GM21576 (cell line): ENCODE measurements around the gene TTC23L.
"Not testable (repeated sequence)": the region's sequence is repeated elsewhere in the genome, so short reads cannot be mapped to it uniquely, and the experiment has no call there.

Experiments
- ATAC-seq: cut with Tn5 transposase; IDR thresholded peaks from one replicate; pipeline ENCODE4 v1.9.1; 2021; ENCODE audit warnings: mild to moderate bottlenecking, moderate library complexity; ENCODE audit not compliant: unreplicated experiment

Gene TTC23L, protein sequence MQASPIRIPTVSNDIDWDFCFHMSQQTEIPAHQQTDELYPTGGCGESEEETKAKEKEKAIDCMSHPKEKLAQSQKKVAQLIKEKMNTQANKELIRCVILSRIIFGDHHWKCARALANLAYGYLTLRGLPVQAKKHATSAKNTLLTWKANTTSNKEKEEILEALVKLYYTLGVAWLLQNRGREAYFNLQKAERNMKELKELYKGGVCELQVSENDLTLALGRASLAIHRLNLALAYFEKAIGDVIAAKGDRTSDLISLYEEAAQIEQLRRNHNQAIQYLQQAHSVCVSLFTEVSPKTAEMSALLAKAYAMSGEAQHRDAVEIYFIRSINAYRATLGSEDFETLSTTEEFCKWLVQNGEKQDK

DNA sequence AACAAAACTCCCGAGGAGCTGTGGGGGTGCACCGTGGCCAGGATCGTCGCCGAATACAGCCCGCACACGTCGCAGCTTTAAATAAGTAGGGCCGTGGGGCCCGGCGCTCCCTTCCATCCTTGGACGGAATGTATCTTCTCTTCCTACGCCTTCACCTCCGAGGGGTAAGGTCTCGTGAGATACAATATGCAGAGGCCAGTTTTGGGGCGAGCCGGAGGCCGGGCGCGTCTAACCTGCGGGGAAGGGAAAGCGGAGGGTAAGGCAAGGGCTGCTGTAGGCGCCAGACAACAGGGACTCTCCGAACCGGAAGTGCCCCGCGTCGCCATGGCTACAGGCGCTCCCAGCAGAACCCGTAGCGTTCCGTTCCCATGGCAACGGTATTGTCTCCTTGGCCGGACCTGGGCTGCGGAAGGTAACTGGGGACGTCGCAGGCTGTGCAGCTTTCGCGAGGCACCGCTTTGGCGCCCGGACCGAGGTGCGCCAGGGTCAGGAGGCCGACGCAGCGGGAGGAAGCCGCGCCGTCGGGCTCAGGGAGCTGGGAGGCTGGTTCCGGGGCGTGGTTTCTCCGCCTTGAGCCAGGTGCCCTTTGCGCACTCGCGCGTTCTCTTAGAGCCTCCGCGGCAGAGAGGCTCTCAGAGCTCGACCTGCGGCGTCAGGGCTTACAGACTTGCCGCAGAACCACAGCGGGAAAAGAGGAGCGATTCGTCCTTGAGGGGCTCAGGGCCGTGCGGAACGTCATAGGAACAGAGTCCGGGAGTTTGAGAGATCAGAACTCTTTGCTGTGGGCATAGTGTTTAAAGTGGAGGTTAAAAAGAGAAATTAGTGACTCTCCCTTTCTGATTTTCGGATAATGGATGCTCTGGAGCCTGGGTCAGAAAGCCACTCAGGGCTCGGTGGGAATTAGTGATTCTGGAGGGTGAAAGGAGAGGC, at the start of gene TTC23L:
TSS of gene TTC23L (plus strand) at position 380 of the 930 bp plus-strand sequence. CDS start 1,508 bp downstream, outside the sequence.
- ATAC-seq: peak; percentile 99

DNA sequence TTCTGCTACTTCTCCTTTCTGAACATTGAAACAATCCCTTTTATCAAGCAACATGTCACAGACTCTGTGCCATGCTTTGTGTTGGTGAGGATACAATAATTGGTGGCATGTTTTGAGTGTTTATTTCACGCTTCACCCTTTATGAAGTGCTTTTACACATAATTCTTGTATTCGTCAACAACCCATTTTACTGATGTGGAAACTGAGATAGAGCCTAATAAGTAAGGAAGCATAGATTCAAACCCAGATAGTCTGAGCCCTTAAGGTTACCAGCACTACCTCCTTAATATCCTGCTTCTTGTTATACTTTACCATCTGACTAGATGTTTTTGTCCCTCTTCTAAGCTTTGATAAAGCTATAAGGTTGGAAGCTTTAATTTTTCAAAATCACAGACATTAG, 49.3 kb upstream of the TTC23L start:
- ATAC-seq: no peak

DNA sequence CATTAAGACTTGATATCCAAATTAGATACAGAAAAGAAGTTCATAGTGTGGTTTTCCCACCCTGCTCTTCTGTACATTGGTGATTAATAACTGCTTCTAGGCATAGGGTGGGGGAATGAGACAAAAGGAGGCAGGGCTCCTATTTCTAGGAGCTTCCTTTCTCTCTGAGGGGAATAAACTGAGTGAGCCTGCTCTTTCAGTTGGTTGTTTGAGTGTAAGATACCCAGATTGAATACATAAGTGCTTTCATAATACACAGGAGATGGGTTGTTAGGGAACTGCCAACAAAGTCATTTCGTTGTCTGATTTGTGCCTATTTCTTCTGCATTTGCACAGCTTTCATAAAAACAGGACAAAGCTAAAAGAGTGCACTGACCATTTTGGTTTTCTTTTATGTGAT, 48.9 kb upstream of the TTC23L start:
- no peak for ATAC-seq

DNA sequence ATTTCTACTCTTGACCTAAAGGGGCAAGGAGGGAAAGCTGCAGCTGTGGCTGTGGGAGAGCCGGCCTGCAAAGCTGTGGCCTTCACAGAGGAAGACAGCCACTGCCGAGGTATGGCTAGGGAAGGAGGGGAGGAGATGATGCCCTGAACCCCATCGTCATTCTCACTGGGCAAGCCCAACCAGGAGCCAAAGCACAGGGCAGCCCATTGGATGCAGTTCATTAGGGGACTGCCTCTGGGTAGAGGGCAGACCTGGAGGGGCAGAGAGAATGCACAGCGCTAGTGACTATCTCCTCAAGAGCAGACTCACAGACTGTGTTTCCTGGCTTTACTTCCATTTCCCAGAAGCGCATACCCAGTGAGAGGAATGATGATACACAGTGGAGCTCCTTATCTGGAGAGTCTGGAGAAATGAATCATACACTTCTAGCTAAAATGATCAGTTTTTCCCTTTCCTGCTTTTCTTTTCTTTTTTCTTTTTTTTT, 47.2 kb upstream of the TTC23L start:
- ATAC-seq: no peak

DNA sequence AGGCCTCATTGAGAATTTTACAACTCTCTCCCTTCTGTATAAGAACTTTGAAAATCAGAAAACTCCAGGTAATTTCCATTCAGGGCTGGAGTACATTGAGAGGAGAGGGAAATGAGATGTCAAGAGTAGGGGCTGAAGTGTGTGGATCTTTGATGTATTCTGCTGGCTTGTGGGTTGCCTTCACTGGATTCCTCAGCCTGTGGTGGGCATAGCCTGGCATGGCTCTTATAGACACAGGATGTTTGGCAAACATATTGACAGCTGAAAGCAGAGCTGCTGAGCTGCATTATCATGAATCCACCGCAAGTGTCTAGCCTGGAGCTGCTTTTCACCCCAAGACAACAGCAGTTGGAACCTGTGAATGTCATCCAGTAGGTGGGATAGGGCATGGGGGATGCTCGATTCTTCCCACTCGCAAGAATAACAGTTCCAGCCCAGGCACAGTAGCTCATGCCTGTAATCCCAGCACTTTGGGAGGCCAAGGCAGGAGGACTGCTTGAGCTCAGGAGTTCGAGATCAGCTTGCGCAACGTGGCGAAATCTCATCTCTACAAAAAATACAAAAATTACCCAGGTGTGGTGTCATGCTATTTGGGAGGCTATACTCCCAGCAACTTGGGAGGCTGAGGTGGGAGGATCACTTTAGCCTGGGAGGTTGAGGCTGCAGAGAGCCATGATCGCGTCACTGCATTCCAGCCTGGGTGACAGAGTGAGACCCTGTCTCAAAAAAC, 36.0 kb upstream of the TTC23L start:
- no peak for ATAC-seq

DNA sequence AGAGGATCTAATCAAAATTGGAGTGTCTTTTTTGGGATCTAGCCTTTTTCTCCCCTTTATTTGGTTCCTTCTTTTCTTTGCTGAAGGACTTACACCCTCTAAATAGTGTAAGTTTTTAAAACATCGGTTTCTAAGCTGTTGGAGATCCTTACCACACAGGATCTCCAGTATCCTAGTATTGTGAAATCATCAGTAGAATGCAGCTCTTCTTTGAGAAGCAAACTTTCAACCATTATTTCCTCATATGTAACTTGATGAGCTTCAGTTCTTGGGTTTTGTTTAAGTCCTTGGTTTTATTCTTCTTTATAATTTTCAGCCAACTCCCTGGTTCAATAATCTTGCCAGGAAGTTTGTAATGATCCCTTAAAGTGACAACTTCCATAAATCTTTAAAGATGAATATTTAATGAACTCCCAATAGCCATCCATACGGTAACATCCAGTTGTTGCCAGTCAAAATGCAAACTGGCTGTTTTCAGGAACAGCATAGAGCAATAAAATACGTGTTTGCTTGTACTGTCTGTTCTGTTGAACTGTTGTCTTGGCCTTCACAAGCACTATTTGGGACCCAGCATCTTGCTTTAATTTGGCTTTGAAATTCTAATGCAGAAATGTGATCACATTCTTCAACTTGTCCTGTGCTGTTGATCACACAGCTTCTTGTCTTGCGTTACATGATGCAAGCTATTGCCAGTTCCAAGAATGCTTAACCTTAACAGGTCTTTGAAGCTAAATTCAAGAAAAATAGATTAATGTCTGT, 34.8 kb upstream of the TTC23L start:
- ATAC-seq: no peak

DNA sequence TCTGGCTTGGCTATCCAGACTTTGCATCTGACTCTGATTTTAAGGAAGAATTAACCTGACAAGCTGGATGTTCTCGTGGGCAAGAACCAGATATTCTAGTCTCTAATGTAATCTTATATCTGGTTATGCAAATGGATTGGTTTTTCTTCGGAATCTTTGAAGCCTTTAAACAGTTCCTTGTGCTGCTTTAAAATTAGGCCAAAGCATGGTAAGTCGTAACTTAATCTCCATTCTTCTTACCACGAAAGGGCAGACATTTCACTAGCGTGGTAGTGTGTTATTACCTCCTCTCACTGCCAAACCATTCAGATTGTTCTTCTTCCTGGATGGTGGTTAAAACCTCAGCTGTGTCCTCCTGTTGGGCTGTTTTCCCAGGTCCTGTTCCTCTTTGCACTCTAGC, 34.1 kb upstream of the TTC23L start:
- ATAC-seq: no peak

DNA sequence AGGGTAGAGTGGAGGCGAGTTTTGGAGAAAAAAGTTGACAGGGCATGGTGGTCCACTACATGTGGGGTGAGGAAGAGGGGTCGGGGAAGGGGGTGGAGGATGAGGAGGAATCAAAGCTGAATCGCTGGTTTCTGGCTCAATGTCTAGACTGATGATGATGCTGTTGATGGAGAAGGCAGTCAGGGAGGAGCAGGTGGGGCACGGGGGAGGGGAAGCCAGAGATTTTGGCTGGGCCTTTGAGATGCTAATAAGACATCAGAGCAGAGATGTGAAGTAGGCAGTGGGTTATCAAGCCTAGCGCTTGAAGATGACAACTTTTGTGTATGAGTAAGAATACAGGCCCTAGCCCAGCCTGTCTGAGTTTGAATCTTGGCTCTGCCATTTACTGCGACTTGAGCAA, 32.4 kb upstream of the TTC23L start:
- ATAC-seq: no peak

DNA sequence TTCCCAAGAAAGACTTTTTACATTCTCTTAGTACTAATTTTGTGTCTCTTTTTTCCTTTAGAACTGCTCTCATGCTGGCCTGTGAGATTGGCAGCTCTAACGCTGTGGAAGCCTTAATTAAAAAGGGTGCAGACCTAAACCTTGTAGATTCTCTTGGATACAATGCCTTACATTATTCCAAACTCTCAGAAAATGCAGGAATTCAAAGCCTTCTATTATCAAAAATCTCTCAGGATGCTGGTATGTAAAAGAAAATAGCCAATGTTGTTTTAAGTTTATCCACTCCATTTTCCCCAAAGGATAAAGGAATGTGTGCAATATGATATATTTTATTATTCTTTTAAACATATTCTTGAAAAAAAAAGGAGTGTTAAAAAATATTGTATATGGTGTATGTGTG, 27.3 kb upstream of the TTC23L start:
- ATAC-seq: no peak

DNA sequence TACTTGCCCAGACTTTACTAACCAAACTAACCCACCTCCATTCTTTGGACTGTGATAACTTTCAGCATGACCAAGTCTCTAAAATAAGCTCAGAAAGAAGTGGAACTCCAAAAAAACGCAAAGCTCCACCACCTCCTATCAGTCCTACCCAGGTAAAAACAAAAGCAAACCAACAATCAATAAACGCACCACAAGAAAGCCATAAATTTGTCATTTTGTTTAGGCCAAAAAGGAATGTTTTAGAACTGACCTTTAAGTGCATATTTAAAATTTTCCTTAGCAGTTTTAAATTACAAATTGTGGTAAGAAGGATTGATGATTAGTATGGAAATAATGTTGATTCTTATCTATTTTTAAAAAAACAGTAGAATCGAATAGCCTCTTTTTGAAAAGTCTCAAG, 25.5 kb upstream of the TTC23L start:
- ATAC-seq: no peak

DNA sequence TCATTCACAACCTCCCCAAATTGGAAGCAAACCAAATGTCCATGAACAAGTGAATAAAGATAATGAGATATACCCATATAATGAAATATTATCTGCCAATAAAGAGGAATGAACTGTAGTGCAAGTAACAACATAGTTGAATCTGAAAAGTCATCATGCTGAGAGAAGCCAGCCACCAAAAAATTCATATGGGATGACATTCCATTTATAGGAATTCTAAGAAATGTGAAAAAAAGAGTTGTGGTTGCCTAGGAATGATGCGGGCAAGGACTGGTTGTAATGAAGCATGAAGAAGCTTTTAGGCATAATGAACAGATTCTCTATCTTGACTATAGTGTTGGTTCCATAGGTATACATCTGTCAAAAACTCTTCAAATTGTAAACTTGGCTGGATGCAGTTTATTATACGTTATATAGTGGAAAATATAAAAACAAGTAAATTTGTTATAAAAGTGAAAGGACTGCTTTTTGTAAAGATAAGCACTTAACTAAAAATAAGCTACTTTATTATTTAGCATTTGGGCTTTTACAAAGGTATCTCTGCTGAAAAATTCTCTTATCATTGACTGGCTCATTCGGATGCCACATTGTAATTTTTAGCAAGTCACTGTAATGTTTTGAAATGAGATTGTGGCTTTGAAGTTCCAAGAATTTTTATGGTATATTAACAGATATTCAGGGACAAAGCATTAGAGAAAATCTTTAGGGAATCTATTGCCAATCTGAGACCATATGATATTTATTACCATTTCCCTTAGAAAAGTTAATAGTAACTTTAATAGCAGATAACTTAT, 21.2 kb upstream of the TTC23L start:
- ATAC-seq: no peak

DNA sequence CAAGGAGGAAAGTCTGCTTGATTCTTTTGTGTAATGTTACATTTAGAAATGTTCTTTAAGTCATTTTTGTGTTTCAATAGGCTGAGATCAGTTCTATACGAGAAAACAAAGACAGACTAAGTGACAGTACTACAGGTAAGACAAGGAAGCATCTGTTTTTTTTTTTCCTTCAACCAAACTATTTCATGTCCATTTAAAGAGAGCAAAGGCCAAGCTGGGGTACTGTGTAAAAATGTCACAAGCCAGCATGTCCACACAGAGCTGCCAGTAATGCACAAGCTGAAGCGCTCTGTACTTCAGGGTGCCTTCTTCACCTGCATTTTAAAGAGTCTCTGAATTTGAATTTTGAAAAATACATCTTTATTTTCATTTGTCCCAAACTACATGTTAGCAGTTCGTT, 20.2 kb upstream of the TTC23L start:
- no peak for ATAC-seq

DNA sequence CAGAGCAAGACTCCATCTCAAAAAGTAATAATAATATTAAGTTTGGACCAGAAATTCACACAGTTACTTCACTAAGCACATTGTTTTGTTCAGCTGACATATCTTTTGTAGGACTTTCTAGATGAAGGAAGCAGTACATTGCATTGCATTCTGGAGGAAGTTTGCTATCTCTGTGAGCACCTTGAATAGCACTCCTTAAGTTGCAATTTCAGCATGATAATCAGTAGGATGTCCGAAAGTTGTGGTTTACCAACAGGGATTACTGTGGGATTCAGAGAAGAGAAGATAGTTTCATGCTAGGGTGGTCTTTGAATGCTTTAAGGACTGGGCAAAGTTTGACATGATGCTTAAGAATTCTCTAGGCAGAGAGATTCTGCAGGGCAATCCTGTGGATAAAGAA, 18.4 kb upstream of the TTC23L start:
- no peak for ATAC-seq

DNA sequence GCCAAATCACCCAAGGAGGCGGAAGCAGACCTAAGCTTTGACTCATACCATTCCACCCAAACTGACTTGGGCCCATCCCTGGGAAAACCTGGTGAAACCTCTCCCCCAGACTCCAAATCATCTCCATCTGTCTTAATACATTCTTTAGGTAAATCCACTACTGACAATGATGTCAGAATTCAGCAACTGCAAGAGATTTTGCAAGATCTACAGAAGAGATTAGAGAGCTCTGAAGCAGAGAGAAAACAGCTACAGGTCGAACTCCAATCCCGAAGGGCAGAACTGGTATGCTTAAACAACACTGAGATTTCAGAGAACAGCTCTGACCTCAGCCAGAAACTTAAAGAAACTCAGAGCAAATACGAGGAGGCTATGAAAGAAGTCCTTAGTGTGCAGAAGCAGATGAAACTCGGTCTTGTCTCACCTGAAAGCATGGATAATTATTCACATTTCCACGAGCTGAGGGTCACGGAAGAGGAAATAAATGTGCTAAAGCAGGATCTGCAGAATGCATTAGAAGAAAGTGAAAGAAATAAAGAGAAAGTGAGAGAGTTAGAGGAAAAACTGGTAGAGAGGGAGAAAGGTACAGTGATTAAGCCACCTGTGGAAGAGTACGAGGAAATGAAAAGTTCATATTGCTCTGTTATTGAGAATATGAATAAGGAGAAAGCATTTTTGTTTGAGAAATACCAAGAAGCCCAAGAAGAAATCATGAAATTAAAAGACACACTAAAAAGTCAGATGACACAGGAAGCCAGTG, 15.8 kb upstream of the TTC23L start:
- ATAC-seq: no peak

DNA sequence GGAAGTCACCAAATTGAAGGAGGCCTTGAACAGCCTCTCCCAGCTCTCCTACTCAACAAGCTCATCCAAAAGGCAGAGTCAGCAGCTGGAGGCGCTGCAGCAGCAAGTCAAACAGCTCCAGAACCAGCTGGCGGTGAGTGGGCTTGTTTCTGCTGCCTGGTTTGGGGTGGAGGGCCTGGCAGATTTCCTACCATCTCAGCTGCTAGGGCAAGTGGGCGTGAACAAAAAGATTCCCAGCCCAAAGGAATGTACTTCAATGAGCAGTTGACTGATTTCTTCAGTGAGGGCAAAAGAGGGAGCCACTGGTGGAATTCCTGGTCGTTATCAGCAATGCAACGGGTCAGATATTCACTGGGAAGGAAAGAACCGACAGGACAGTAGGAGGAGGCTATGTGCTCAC, 12.6 kb upstream of the TTC23L start:
- no peak for ATAC-seq

DNA sequence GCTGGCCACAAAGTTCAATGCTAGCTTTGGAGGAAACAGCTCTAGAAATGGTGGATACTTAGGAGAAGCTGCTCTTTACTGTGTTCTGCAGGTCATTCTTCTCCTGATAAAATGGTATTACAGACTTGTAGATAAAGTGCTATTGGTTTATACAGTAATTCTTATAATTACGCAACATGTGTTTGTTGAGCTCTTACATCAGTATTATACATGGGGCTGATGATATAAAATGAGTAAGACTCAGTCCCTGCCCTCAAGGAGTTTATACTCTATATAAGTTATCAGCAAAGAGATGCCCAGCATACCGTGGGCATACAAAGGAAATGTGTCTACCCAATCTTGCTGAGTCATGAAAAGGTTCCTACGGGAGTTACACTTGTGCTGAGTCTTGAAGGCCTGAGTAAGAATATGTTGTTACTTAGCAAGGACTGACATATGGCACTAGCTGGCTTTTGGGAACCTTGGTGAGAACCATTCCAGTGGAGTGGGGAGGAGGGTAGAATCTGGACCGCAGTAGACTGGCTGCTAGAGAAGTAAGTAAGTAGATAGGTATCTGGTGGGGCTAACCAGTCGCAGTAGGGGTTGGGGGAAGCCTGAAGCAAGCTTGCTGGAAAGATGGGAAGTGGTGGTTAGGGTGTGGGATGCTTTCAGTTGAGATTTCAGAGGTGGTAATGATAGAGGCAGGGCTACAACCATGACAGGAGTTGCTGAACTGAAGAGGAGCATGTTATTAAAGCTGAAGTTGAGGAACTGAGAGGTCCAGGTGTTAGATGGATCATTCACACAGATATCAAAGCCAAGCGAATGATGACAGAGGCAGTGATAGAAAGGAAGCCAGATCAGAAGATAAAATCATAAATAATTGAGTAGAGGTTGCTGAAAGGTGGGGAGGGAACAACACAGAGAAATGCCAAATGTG, 11.1 kb upstream of the TTC23L start:
- no peak for ATAC-seq

DNA sequence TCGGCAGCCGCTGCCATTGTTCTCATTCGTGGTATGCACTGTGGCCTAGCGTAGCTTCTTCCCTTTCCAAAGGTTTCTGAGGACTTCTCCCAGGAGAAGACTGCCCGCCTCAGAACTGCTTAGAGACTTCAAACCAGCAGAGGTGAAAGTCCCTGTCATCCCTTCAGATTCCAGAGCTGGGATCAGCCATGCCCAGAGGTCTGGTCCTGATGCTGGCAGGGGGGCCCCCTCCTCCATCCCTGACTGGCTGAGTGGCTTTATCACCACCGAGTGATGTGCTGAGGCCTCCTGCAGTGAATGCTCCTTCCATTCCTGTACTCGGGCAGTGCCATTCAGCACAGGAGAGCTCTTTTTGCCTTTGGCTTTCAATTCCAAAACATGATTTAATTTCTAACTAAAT, 8.1 kb upstream of the TTC23L start:
- not testable (repeated sequence) for ATAC-seq

DNA sequence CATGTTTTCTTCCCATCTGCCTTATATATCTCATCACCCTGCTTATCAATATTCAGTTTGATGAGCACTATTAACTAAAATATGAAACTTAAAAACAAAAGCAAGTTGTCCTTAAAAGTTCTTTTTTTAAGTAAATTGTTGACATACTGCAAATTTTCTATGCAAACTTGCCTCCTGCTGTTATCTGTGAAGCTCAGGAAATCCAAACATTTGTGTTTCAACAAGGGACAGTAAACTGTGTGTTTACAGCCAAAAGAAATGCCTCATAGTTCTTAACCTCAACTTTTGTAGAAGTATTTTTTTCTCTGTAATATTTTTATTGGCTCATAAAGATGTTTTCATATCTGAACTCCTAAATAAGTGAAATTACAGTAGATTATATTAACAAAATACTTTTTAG, 7.7 kb upstream of the TTC23L start:
- no peak for ATAC-seq
